ENCODE data around the gene MCAM. TPM values are rescaled to one million over a fixed set of nuclear protein-coding genes. Genes with fewer than 3 reads are reported as not detected.

Gene MCAM
- total RNA-seq, 1 experiment from 2014 or later, result 57.2 TPM

DNA sequence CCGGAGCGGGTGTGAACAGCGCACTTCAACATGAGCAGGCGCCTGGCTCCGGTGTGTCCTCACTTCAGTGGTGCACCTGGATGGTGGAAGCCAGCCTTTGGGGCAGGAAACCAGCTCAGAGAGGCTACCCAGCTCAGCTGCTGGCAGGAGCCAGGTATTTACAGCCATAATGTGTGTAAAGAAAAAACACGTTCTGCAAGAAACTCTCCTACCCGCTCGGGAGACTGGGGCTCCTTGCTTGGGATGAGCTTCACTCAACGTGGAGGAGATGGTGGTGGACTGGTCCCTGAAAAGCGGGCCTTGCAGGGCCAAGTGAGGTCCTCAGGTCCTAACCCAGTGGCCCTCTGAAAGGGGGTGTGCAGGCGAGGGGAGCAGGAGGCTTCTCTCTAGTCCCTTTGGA, 7.5 kb downstream of the MCAM start:
- no peak for DNase-seq (ENCODE audit: low read depth)

DNA sequence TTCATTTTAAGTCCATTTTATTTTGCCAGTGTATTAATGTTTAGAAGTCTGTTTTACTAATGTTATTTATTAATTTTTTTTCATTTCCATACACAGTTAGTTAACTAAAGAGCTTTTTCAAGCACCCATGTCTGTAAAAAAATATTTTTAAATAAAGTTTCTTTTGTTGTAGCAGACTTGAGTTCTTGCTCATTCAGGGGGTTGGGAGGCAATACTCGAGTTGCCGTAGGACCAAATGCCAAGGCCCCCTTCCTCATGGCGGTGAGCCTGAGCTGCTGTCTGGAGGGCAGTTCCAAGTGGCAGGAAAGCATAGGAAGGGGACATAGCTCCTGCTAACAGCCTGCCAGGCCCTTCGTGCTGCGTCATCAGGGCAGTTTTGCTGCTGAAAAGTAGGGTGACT, 9.0 kb downstream of the MCAM start:
- DNase-seq (ENCODE audit: low read depth), result no peak

DNA sequence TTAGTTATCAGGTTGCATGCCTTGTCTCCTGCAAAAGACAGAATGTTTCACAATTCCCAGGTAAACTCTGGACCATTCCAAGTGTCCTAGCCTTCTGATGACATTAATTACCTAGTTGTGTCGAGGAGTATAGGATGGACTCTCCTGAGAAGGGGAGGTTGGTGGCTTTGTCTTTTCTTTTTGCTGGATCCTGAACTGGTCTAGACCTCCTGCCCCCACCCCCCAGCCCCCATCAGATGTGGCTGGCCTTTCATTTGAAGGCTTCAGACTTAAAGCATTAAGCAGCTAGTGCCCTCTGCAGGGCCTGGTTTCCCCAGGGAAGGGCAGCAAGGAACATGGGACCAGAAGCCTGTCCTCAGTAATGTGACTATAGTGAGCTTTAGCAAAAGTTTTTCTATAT, 9.7 kb downstream of the MCAM start:
- DNase-seq (ENCODE audit: low read depth), result no peak

GRCh38 chr11:119306373-119306890, 10.5 kb downstream of the MCAM start:
- no peak for DNase-seq (ENCODE audit: low read depth)

DNA sequence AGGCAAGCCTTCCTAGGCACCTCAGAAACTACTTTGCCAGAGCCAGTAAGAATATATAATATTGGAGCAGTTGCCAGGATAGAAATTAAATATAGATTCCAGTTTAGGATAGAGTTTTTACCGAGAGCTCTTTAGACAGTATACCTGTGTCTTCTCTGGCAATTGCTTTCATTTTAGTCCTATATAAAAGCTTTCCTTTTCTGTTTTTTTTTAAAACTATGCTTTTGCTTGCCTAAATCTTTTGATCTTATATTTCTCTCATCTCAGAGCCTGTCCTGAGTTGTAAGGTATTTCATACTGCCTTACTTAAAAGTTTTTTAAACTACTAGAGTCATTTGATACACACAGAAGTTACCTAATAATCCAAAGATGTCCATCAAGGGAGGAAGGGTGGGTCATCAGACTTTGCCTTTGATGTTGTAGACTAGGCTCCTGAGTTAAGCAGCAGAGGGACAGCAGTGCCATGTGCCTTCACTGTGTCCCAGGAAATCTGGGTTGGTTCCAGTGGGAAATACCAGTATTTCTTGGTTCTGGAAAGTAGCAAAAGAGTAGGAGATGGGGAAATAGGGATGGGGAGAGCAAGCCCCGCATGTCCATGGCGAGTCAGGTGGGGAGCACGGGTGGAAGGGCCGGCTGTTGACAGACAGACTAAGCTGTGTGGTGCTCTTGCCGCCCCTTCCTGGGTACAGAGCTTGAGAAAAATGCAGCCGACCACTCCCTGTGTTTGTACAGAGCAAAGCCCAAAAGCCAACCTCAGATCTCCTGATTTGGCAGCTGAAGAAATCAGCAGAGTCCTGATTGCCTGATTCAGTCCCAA, 11.2 kb downstream of the MCAM start:
- no peak for DNase-seq (ENCODE audit: low read depth)

- DNase-seq (ENCODE audit: low read depth), result no peak
Observed at GRCh38 chr11:119303227-119303718, 13.7 kb downstream of the MCAM start.

- no peak for DNase-seq (ENCODE audit: low read depth)
Observed at GRCh38 chr11:119300198-119300964, 16.5 kb downstream of the MCAM start.

DNA sequence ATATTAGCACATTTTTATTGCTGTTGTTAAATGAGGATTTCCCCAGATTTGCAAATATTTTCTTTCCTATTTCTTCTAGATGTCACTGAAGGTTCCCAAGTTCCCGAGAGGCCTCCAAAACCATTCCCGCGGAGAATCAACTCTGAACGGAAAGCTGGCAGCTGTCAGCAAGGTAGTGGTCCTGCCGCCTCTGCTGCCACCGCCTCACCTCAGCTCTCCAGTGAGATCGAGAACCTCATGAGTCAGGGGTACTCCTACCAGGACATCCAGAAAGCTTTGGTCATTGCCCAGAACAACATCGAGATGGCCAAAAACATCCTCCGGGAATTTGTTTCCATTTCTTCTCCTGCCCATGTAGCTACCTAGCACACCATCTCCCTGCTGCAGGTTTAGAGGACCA, 17.5 kb downstream of the MCAM start:
- no peak for DNase-seq (ENCODE audit: low read depth)

GRCh38 chr11:119298726-119299125, 18.2 kb downstream of the MCAM start:
- DNase-seq (ENCODE audit: low read depth), result no peak

GRCh38 chr11:119297938-119298337, 19.0 kb downstream of the MCAM start:
- DNase-seq (ENCODE audit: low read depth), result no peak

- DNase-seq (ENCODE audit: low read depth), result peak; percentile 15
Observed at GRCh38 chr11:119295178-119295577, 21.8 kb downstream of the MCAM start.

DNA sequence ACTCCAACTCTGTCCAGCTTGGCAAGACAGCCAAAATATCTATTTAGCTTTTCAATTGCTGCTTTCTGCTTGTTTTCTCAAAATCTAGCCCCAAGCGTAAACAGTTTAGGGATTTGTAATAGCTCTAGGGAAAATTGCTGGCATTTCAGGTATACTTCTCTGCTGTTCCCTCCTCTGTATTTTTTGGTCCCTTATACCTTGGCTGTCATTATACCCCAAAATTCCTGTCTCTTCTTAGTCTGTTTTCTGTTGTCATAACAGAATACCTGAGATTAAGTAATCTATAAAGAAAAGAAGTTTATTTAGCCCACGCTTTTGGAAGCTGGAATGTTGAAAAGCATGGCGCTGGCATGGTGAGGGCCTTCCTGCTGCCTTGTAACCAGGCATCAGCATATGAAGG, 23.5 kb downstream of the MCAM start:
- no peak for DNase-seq (ENCODE audit: low read depth)

GRCh38 chr11:119290894-119291497, 25.9 kb downstream of the MCAM start:
- DNase-seq (ENCODE audit: low read depth), result no peak

DNA sequence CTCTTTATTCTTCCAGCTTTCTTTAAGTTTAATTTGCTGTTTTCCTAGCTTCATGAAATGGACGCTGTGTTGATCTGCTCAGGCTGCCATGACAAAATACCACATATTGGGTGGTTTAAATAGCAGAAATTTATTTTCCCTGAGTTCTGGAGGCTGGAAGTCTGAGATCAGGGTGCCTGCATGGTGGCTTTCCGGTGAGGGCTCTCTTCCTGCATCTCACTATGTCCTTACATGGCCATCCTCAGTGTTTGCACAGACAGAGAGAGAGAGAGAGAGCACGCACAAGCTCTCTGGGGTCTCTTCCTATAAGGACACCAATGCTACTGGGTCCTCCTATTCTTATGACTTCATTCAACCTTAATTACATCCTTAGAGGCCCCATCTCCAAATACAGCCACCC, 28.7 kb downstream of the MCAM start:
- DNase-seq (ENCODE audit: low read depth), result no peak

- no peak for DNase-seq (ENCODE audit: low read depth)
Observed at GRCh38 chr11:119285431-119285830, 31.5 kb downstream of the MCAM start.

- DNase-seq (ENCODE audit: low read depth), result peak; percentile 32
Observed at GRCh38 chr11:119284344-119285157, 32.4 kb downstream of the MCAM start.

DNA sequence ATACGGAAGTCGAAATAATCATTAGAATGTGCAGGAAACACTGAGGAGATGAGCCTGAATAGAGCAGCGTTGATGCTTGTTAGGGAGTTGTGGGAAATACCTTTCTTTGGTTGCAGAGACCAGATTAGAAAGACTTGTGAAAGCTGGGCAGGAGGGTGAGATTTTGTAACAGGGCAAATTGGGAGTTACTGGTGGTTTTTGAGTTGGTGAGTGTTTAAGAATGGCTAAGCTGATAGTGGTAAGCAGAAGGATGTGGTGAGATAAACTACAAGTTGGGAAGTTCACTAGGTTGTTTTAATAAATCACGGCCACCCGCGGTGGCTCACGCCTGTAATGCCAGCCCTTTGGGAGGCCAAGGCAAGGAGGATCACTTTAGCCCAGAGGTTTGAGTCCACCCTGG, 34.4 kb downstream of the MCAM start:
- DNase-seq (ENCODE audit: low read depth), result no peak

GRCh38 chr11:119277660-119278059, 39.3 kb downstream of the MCAM start:
- no peak for DNase-seq (ENCODE audit: low read depth)

DNA sequence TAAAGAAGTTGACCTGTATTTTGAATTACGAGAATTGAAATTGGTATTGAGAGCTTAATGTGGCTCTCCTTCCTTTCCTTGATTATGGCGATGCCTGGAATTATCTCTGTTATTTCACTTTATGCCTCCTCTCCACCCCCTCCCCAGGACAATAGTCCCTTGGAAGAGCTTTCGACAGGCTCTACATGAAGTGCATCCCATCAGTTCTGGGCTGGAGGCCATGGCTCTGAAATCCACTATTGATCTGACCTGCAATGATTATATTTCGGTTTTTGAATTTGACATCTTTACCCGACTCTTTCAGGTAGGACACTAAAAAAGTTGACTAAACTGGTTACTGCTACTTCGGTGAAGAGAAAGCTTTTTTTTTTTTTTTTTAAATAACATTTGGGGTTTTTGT, 43.2 kb downstream of the MCAM start:
- no peak for DNase-seq (ENCODE audit: low read depth)

- no peak for DNase-seq (ENCODE audit: low read depth)
Observed at GRCh38 chr11:119267645-119268044, 49.3 kb downstream of the MCAM start.

DNA sequence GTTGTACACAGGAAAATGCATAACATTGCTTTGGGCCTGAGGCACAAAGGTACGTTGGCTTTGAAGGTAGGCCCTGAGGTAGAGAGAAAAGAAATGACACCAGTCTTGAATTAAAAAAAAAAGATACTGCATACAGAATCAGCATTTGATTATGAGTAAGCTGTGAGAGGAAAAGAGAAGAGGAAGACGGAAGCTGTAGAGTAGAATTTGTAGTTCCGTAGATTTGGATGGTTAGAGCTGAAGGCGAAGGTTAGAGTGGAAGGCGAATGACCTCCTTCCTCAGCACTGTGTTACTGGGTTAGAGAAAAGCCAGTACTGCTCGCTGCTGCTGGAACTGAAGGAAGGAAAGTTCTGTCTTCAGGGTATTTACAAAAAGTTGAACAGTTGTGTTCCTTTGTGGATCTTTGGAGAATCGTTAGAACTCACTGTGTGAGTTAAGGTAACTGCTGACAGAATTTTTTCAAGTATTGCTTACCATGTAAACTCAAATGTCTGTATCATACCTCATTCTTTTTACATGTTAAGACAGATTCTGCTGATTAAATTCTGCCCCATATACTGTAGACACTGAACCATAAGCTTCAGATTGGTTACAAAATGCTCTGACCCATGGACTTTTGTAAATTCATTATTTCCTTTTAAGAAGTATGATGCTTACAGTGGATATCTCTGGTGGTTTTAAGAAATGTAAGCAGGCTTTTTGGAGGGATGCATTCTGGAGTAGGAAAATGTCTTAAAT, 50.2 kb downstream of the MCAM start:
- DNase-seq (ENCODE audit: low read depth), result no peak
